ENCODE data around the gene OR5F1. TPM values are rescaled to one million over a fixed set of nuclear protein-coding genes. Genes with fewer than 3 reads are reported as not detected.

The OR5F1 gene
- polyA plus RNA-seq (2011; rRNA removed) (not detected in 2 replicates), polyA plus RNA-seq (2017; fragmentation: RNase III; extraction: RNeasy Plus Mini Kit Qiagen cat#74134 plus additional on column Dnase treatment) (not detected in 3 replicates), polyA minus RNA-seq (2011; rRNA and poly(A)+ RNA removed) (not detected in 2 replicates)
- not detected in 2 replicates for polyA plus RNA-seq (2012; cell fraction: cytosol; rRNA removed)
- not detected in 2 replicates for polyA plus RNA-seq (2012; cell fraction: nucleus; rRNA removed)

- TF ChIP-seq HMGXB4 (CRISPR knock-in tag; IDR thresholded peaks at IDR 0.05; ENCODE audit: borderline replicate concordance), result no peak
- no peak for TF ChIP-seq ATOH8 (CRISPR knock-in tag; IDR thresholded peaks at IDR 0.05; ENCODE audit: low read depth)
- no peak for TF ChIP-seq NFE2L2 (conservative IDR thresholded peaks at IDR 0.05; ENCODE audit: low read length)
- no peak for TF ChIP-seq MAZ (IDR thresholded peaks at IDR 0.05; ENCODE audit: borderline replicate concordance, low read depth, low read length)
- TF ChIP-seq FOSB (CRISPR knock-in tag; IDR thresholded peaks at IDR 0.05), result no peak
- no peak for TF ChIP-seq CHD2 (IDR thresholded peaks at IDR 0.05; ENCODE audit: low read length, partially characterized antibody)
- TF ChIP-seq FOSL2 (IDR thresholded peaks at IDR 0.05), result no peak
- TF ChIP-seq FOSL2 (CRISPR knock-in tag; IDR thresholded peaks at IDR 0.05), result no peak
- no peak for TF ChIP-seq JUNB (IDR thresholded peaks at IDR 0.05)
- no peak for TF ChIP-seq ZC3H11A (IDR thresholded peaks at IDR 0.05)
- TF ChIP-seq HOXB13 (CRISPR knock-in tag; IDR thresholded peaks at IDR 0.05; ENCODE audit: low read depth), result no peak
- no peak for TF ChIP-seq E2F6 (IDR thresholded peaks at IDR 0.05; ENCODE audit: borderline replicate concordance, low read depth)
- no peak for TF ChIP-seq JUN (IDR thresholded peaks at IDR 0.05)
- TF ChIP-seq CTCF (IDR thresholded peaks at IDR 0.05), result no peak
- no peak for TF ChIP-seq GATA3 (IDR thresholded peaks at IDR 0.05; ENCODE audit: borderline replicate concordance)
- TF ChIP-seq SREBF2 (IDR thresholded peaks at IDR 0.05), result no peak
- TF ChIP-seq CHD4 (IDR thresholded peaks at IDR 0.05; ENCODE audit: borderline replicate concordance), result no peak
- FAIRE-seq (no peak), ATAC-seq (no peak), DNase-seq (ENCODE audit: low read depth in 1 of 2, low spot score in 1 of 2) (no peak)
- Histone ChIP-seq H3K4me3 (no peak within 1 kb of the TSS), H3K9me3 (no peaks in the 10 kb centered on the region), H3K27ac (no peak within 1 kb of the TSS), H3K4me2 (no peak within 1 kb of the TSS), H3K4me1 (no peaks in the 10 kb centered on the region)
- ChIA-PET POLR2A (no interaction called here), CTCF (no interaction called here)
- 1% methylated on average over 2 of the region's 2 CpGs for WGBS (ENCODE audit: missing lambda C conversion rate)
Measured at GRCh38 chr11:55994525-55994924, at the start of gene OR5F1. Gene OR5F1, minus strand, starts transcription at chr11:55994625. Its CDS starts 0 bp downstream, at chr11:55994625.

DNA sequence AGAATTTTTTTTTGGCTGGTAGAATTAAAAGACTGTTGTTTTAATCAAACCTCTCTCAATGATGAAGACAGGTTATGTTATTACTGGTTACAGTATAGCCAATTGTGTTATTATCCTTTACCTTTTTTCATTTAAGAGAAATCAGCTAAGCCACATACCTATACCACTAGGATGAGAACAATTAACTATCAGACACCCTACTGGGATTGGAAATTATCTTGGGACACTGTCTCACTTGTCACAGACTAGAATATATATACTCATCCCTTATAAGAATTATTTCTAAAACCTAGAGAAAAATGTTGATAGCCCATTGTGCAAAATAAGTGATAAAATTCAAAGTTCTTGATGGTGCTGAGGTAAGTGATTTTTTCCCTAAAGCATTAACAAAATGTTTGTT lies 32.9 kb upstream of the OR5F1 start, which contains the start of gene OR5AS1:
TSS of gene OR5AS1 (plus strand) at position 301 of the 400 bp plus-strand sequence. CDS start 2,765 bp downstream, outside the sequence.
- FAIRE-seq (no peak), ATAC-seq (no peak), DNase-seq (ENCODE audit: low read depth in 1 of 2, low spot score in 1 of 2) (no peak)
- Histone ChIP-seq H3K9me3 (no peaks in the 10 kb centered on the region), H3K4me3 (no peak within 1 kb of the TSS), H3K4me2 (no peak within 1 kb of the TSS), H3K4me1 (no peaks in the 10 kb centered on the region), H3K27ac (no peak within 1 kb of the TSS)
- ChIA-PET CTCF (no interaction called here), POLR2A (no interaction called here)
- no peak for TF ChIP-seq MAX (IDR thresholded peaks at IDR 0.05)
- no peak for TF ChIP-seq HDAC2 (IDR thresholded peaks at IDR 0.05)
- no peak for TF ChIP-seq MAZ (IDR thresholded peaks at IDR 0.05; ENCODE audit: borderline replicate concordance, low read depth, low read length)
- no peak for TF ChIP-seq CBX8 (IDR thresholded peaks at IDR 0.05)
- TF ChIP-seq, protein P1, sequence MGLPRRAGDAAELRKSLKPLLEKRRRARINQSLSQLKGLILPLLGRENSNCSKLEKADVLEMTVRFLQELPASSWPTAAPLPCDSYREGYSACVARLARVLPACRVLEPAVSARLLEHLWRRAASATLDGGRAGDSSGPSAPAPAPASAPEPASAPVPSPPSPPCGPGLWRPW (IDR thresholded peaks at IDR 0.05), result no peak
- TF ChIP-seq POLR2AphosphoS2 (conservative IDR thresholded peaks at IDR 0.05; ENCODE audit: low read length), result no peak
- no peak for TF ChIP-seq ATOH8 (CRISPR knock-in tag; IDR thresholded peaks at IDR 0.05; ENCODE audit: low read depth)
- TF ChIP-seq NFE2L2 (conservative IDR thresholded peaks at IDR 0.05; ENCODE audit: low read length), result no peak
- no peak for TF ChIP-seq GATA3 (IDR thresholded peaks at IDR 0.05; ENCODE audit: borderline replicate concordance)
- TF ChIP-seq POLR2A (IDR thresholded peaks at IDR 0.05; ENCODE audit: low read length), result no peak
- TF ChIP-seq, protein P2, sequence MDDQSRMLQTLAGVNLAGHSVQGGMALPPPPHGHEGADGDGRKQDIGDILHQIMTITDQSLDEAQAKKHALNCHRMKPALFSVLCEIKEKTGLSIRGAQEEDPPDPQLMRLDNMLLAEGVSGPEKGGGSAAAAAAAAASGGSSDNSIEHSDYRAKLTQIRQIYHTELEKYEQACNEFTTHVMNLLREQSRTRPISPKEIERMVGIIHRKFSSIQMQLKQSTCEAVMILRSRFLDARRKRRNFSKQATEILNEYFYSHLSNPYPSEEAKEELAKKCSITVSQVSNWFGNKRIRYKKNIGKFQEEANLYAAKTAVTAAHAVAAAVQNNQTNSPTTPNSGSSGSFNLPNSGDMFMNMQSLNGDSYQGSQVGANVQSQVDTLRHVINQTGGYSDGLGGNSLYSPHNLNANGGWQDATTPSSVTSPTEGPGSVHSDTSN (IDR thresholded peaks at IDR 0.05), result no peak
- TF ChIP-seq CEBPB (IDR thresholded peaks at IDR 0.05), result no peak
- TF ChIP-seq ELK1 (IDR thresholded peaks at IDR 0.05; ENCODE audit: low read depth, low read length), result no peak
- no peak for TF ChIP-seq ZSCAN20 (CRISPR knock-in tag; IDR thresholded peaks at IDR 0.05)
- TF ChIP-seq RFX5 (IDR thresholded peaks at IDR 0.05), result no peak
